ENCODE results near the gene EVPL.
"Not testable (repeated sequence)": the region's sequence is repeated elsewhere in the genome, so short reads cannot be mapped to it uniquely, and the experiment has no call there.

Gene EVPL

GRCh38 chr17:76048025-76048605, 21.0 kb upstream of the EVPL start:
- no peak for DNase-seq

- DNase-seq: no peak
Observed at GRCh38 chr17:76046064-76046463, 19.0 kb upstream of the EVPL start.

- DNase-seq: not testable (repeated sequence)
Observed at GRCh38 chr17:76044475-76045007, 17.4 kb upstream of the EVPL start.

GRCh38 chr17:76042868-76043267, 15.8 kb upstream of the EVPL start:
- not testable (repeated sequence) for DNase-seq

GRCh38 chr17:76040376-76040775, 13.3 kb upstream of the EVPL start:
- no peak for DNase-seq

- peak; percentile 11 for DNase-seq
Observed at GRCh38 chr17:76039121-76039520, 12.0 kb upstream of the EVPL start.

GRCh38 chr17:76038050-76038449, 10.9 kb upstream of the EVPL start:
- DNase-seq: peak; percentile 21

GRCh38 chr17:76036497-76037261, 9.6 kb upstream of the EVPL start:
- DNase-seq: no peak

GRCh38 chr17:76034428-76035350, 7.6 kb upstream of the EVPL start:
- DNase-seq: peak; percentile 23

- DNase-seq: no peak
Observed at GRCh38 chr17:76033139-76033538, 6.0 kb upstream of the EVPL start.

GRCh38 chr17:76032780-76033108, 5.6 kb upstream of the EVPL start:
- DNase-seq: no peak

- DNase-seq: no peak
Observed at GRCh38 chr17:76032073-76032779, 5.1 kb upstream of the EVPL start.

- DNase-seq: no peak
Observed at GRCh38 chr17:76026714-76027158, 370 bp downstream of the EVPL start.

GRCh38 chr17:76025294-76025693, 1.8 kb downstream of the EVPL start:
- no peak for DNase-seq

- DNase-seq: no peak
Observed at GRCh38 chr17:76024353-76024752, 2.8 kb downstream of the EVPL start.

- DNase-seq: no peak
Observed at GRCh38 chr17:76023900-76024237, 3.2 kb downstream of the EVPL start.

- no peak for DNase-seq
Observed at GRCh38 chr17:76022973-76023899, 3.9 kb downstream of the EVPL start.

- no peak for DNase-seq
Observed at GRCh38 chr17:76022285-76022684, 4.8 kb downstream of the EVPL start.

GRCh38 chr17:76019833-76020467, 7.2 kb downstream of the EVPL start:
- DNase-seq: no peak

- no peak for DNase-seq
Observed at GRCh38 chr17:76018801-76019200, 8.3 kb downstream of the EVPL start.

GRCh38 chr17:76018340-76018680, 8.8 kb downstream of the EVPL start:
- no peak for DNase-seq
